ENCODE data around the gene LRRC8C. TPM values are rescaled to one million over a fixed set of nuclear protein-coding genes. Genes with fewer than 3 reads are reported as not detected.
"Not testable (repeated sequence)": the region's sequence is repeated elsewhere in the genome, so short reads cannot be mapped to it uniquely, and the experiment has no call there.

The LRRC8C gene
- total and polyA plus RNA-seq, 10 of the 15 experiments (the other 5 are each of a cell fraction or from before 2014, with no cell fraction given): 2.3 to 16.3 (median 10.8) TPM

GRCh38 chr1:89590341-89591080 is 42.4 kb upstream of the LRRC8C start (continued):
- TF ChIP-seq SMARCA5 (IDR thresholded peaks at IDR 0.05): no peak

DNA sequence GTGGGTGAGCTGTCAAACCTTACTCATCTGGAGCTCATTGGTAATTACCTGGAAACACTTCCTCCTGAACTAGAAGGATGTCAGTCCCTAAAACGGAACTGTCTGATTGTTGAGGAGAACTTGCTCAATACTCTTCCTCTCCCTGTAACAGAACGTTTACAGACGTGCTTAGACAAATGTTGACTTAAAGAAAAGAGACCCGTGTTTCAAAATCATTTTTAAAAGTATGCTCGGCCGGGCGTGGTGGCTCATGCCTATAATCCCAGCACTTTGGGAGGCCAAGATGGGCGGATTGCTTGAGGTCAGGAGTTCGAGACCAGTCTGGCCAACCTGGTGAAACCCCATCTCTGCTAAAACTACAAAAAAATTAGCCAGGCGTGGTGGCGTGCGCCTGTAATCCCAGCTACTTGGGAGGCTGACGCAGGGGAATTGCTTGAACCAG is 40.0 kb upstream of the LRRC8C start:
- CTCF ChIA-PET: interaction anchor here (1.5 to 4.2 kb wide), 2 partner anchors 13 to 170 kb away, joined by 4 to 21 read pairs; no protein-coding TSS in a partner anchor
- H3K9ac ChIP-seq (ENCODE audit: control insufficient read depth, insufficient read depth, low read length); BruUV-seq (replicated peaks); H4K20me1 ChIP-seq (ENCODE audit: control insufficient read depth, insufficient read depth); H2AFZ ChIP-seq (ENCODE audit: control insufficient read depth, low read depth, low read length); H3K27me3 ChIP-seq (replicated peaks in 1 of 2; ENCODE audit: control insufficient read depth in 2 of 2, insufficient read depth in 2 of 2, low read length in 1 of 2); FAIRE-seq; H3K4me2 ChIP-seq (ENCODE audit: control insufficient read depth, insufficient read depth); POLR2A ChIA-PET; H3K36me3 ChIP-seq (ENCODE audit: control insufficient read depth in 2 of 2, insufficient read depth in 2 of 2, low read length in 1 of 2); H3K27ac ChIP-seq (ENCODE audit: control insufficient read depth, insufficient read depth); in situ Hi-C loops (cut with MboI); H3K4me1 ChIP-seq (ENCODE audit: control insufficient read depth, insufficient read depth, low read length); H3K79me2 ChIP-seq (ENCODE audit: control insufficient read depth, insufficient read depth, low read length); ATAC-seq; DNase-seq (ENCODE audit: low read depth, low spot score); intact Hi-C loops (cut with micrococcal nuclease; ENCODE audit: unreplicated experiment); H3K9me3 ChIP-seq (replicated peaks; ENCODE audit: control insufficient read depth, insufficient read depth, low read length); H3K4me3 ChIP-seq: not testable (repeated sequence)
- RAD21 ChIA-PET (ENCODE audit: unreplicated experiment): interaction anchor here (1.0 to 1.3 kb wide), 2 partner anchors 49 to 74 kb away, joined by 3 read pairs; no protein-coding TSS in a partner anchor
- SMC1A ChIA-PET (ENCODE audit: uncharacterized antibody, unreplicated experiment): interaction anchor here (1.7 to 2.4 kb wide), 2 partner anchors 11 to 170 kb away, joined by 8 read pairs; no protein-coding TSS in a partner anchor
- over 99% methylated on average over 13 of the region's 13 CpGs for WGBS (ENCODE audit: insufficient coverage, insufficient replicate concordance, low lambda C conversion rate, missing lambda C conversion rate)

DNA sequence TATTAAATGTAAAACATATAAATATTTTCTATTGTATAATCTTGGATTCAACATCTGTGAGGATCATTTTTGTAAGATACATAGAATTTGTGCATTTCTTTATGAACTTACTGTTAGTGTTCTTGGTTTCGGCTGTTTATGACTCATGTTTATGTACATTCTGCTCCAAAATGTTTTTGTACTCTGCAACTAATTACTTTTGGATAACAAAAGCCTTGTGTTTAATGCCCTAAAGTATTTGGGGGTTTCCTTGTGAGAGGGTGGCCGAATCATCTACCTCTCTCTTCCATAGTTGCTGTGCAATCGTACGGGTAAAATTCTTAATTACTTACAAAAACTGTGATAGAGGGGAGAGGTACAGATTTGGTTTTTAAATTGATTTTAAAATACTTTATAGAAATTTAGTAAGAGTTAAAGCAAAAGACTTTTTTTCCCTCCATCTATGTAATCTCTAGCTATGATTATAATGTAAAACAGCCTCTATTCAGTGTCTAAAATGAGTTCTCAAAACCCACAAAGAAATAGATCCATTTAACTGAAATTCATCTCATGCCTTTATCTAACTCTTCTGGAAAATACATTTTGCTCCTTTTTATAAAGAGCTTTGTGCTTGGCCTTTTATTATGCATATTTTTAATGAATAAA is 38.7 kb upstream of the LRRC8C start:
- Histone ChIP-seq H3K27ac (ENCODE audit: control insufficient read depth, insufficient read depth) (no peak overlapping the region), H3K79me2 (ENCODE audit: control insufficient read depth, insufficient read depth, low read length) (no peaks in the 10 kb centered on the region), H3K4me3 (no peak overlapping the region), H3K27me3 (replicated peaks in 1 of 2; ENCODE audit: control insufficient read depth in 2 of 2, insufficient read depth in 2 of 2, low read length in 1 of 2) (no peaks in the 10 kb centered on the region), H3K36me3 (ENCODE audit: control insufficient read depth in 2 of 2, insufficient read depth in 2 of 2, low read length in 1 of 2) (no peaks in the 10 kb centered on the region; a peak in 2 of 4 replicates), H2AFZ (ENCODE audit: control insufficient read depth, low read depth, low read length) (no peak overlapping the region), H3K4me1 (ENCODE audit: control insufficient read depth, insufficient read depth, low read length) (peaks cover 5% of the 10 kb centered on the region), H3K9me3 (replicated peaks; ENCODE audit: control insufficient read depth, insufficient read depth, low read length) (no peaks in the 10 kb centered on the region), H4K20me1 (ENCODE audit: control insufficient read depth, insufficient read depth) (no peaks in the 10 kb centered on the region; the same call in 1 of the 2 replicates), H3K9ac (ENCODE audit: control insufficient read depth, insufficient read depth, low read length) (no peak overlapping the region), H3K4me2 (ENCODE audit: control insufficient read depth, insufficient read depth) (no peak overlapping the region)
- ATAC-seq: no peak
- no peak for FAIRE-seq
- in situ Hi-C loops (cut with MboI): no loop called here
- ChIA-PET SMC1A (ENCODE audit: uncharacterized antibody, unreplicated experiment) (interaction anchor here (0.9 to 2.4 kb wide), 16 partner anchors 9 to 169 kb away, joined by 3 to 8 read pairs (median 4); no protein-coding TSS in a partner anchor), CTCF (interaction anchor here (0.8 to 10.6 kb wide), 7 partner anchors 13 to 169 kb away, joined by 3 to 80 read pairs (median 5); no protein-coding TSS in a partner anchor), POLR2A (no interaction called here), RAD21 (ENCODE audit: unreplicated experiment) (interaction anchor here (0.8 to 2.7 kb wide), 5 partner anchors 14 to 169 kb away, joined by 3 to 12 read pairs (median 3); no protein-coding TSS in a partner anchor)
- BruUV-seq (replicated peaks): no TSS peak
- WGBS (ENCODE audit: insufficient coverage, insufficient replicate concordance, low lambda C conversion rate, missing lambda C conversion rate): 97% methylated on average over 4 of the region's 4 CpGs
- no peak for DNase-seq (ENCODE audit: low read depth, low spot score)
- intact Hi-C loops (cut with micrococcal nuclease; ENCODE audit: unreplicated experiment): no loop called here
- no peak for TF ChIP-seq CTCF (IDR thresholded peaks at IDR 0.05 in 2 of 3, conservative IDR thresholded peaks at IDR 0.05 in 1 of 3; ENCODE audit: control insufficient read depth in 2 of 3, extremely low read depth in 1 of 3, insufficient read depth in 1 of 3, low read depth in 3 of 3, low read length in 3 of 3)
- TF ChIP-seq RELB (IDR thresholded peaks at IDR 0.05; ENCODE audit: low read depth): no peak
- TF ChIP-seq ZNF622 (IDR thresholded peaks at IDR 0.05): no peak
- no peak for TF ChIP-seq POU2F2 (IDR thresholded peaks at IDR 0.05; ENCODE audit: borderline replicate concordance, low read depth, low read length)
- no peak for TF ChIP-seq FOXK2 (IDR thresholded peaks at IDR 0.05)
- TF ChIP-seq, protein P1, sequence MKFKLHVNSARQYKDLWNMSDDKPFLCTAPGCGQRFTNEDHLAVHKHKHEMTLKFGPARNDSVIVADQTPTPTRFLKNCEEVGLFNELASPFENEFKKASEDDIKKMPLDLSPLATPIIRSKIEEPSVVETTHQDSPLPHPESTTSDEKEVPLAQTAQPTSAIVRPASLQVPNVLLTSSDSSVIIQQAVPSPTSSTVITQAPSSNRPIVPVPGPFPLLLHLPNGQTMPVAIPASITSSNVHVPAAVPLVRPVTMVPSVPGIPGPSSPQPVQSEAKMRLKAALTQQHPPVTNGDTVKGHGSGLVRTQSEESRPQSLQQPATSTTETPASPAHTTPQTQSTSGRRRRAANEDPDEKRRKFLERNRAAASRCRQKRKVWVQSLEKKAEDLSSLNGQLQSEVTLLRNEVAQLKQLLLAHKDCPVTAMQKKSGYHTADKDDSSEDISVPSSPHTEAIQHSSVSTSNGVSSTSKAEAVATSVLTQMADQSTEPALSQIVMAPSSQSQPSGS (IDR thresholded peaks at IDR 0.05; ENCODE audit: low read length): no peak
